Endodermal cell (in vitro differentiated cells): ENCODE measurements around the gene PEX6. TPM values are rescaled to one million over a fixed set of nuclear protein-coding genes. Genes with fewer than 3 reads are reported as not detected.
A peak's percentile ranks its signal among the peaks of the same experiment; 100 is the strongest.

Experiments
- DNase-seq: peaks from one replicate; pipeline ENCODE4 v3.0.0-alpha.2; 2017
- H3K27ac ChIP-seq: 2 replicates; pipeline ENCODE4 v1.5.1; 2013; ENCODE audit warnings: mild to moderate bottlenecking, low read depth, low read length, moderate library complexity
- H3K27me3 ChIP-seq: 2 replicates; pipeline ENCODE4 v1.6.1; 2013; ENCODE audit warnings: mild to moderate bottlenecking, low read length, moderate library complexity; ENCODE audit not compliant: insufficient read depth, control insufficient read depth, poor library complexity, severe bottlenecking
- H3K36me3 ChIP-seq: 2 replicates; pipeline ENCODE4 v1.7.0; 2013; ENCODE audit warnings: mild to moderate bottlenecking, low read length, moderate library complexity; ENCODE audit not compliant: control insufficient read depth, insufficient read depth
- H3K4me1 ChIP-seq: one replicate; pipeline ENCODE4 v1.7.0; 2013; ENCODE audit warnings: low read length; ENCODE audit not compliant: control insufficient read depth, insufficient read depth
- H3K4me3 ChIP-seq: 2 replicates; pipeline ENCODE4 v1.5.1; 2013; ENCODE audit warnings: mild to moderate bottlenecking, low read length, moderate library complexity
- H3K9ac ChIP-seq: 2 replicates; pipeline ENCODE4 v1.6.1; 2013; ENCODE audit warnings: mild to moderate bottlenecking, low read length, moderate library complexity; ENCODE audit not compliant: poor library complexity, severe bottlenecking; ENCODE audit errors: extremely low read depth
- H3K9me3 ChIP-seq: 2 replicates; pipeline ENCODE4 v1.6.1; 2013; ENCODE audit warnings: mild to moderate bottlenecking, low read length, moderate library complexity; ENCODE audit not compliant: control insufficient read depth
- H3K27ac Mint-ChIP-seq: 2 replicates; pipeline ENCODE4 v1.8.0; 2020; ENCODE audit warnings: mixed read lengths
- H3K27me3 Mint-ChIP-seq: 2 replicates; pipeline ENCODE4 v1.8.0; 2021; ENCODE audit warnings: mild to moderate bottlenecking, mixed read lengths; ENCODE audit not compliant: insufficient read depth
- H3K36me3 Mint-ChIP-seq: 2 replicates; pipeline ENCODE4 v1.8.0; 2020; ENCODE audit warnings: low read depth, mixed read lengths
- H3K4me1 Mint-ChIP-seq: 2 replicates; pipeline ENCODE4 v1.8.0; 2020; ENCODE audit warnings: mixed read lengths
- H3K4me3 Mint-ChIP-seq: 2 replicates; pipeline ENCODE4 v1.8.0; 2020; ENCODE audit warnings: mild to moderate bottlenecking, moderate library complexity, mixed read lengths
- H3K9me3 Mint-ChIP-seq: 2 replicates; pipeline ENCODE4 v1.8.0; 2020; ENCODE audit warnings: mild to moderate bottlenecking, mixed read lengths
- WGBS, 2 experiments: methylation state at CpG; one replicate each; pipeline versions ENCODE4 v1.1.5 to v1.1.7; 2013; ENCODE audit warnings: missing lambda C conversion rate in 2 of 2, mixed read lengths in 1 of 2; ENCODE audit not compliant: insufficient coverage in 1 of 2, insufficient read length in 1 of 2; 5-methylcytosine and 5-hydroxymethylcytosine counted together
- total RNA-seq, 2 donors: library from RNA; stranded (reverse); fragmentation: NEBNext Ultra II Directional in 1 of 2; extraction: Animal tissue kit (Norgen Biotek cat#: 25700) in 1 of 2; gene quantifications; 2 replicates in 1 of 2; 3 replicates in 1 of 2; pipeline ENCODE4 v1.2.1, GENCODE V29; 2021
- TF ChIP-seq, protein P1 (sequence below): fragments of 200-600 bp; sonication (generic); conservative IDR thresholded peaks from 2 replicates; pipeline ENCODE4 v1.5.0; 2021; ENCODE audit warnings: antibody characterized with exemption, mild to moderate bottlenecking

Gene PEX6
- total RNA-seq, 2 donors from 2014 or later: 17.2 to 21.4 TPM

DNA sequence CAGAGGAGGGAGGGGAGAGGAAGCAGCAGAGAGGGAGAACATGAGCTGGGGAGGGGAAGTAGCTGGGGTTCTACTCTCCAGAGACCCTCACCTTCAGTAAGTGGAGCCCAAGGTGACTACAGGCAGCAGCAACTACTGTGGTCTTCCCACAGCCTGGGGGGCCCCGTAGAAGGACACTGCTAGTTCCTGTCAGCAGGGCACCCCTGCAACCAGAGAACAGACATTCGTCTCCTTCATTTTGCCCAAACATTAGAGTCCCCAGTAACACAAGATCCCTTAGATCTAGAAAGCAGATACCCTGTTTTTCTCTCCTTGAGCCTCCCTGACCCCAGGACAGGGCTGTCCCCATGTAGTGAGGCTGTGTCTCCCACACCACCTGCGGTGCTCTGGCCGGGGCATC, 10.2 kb downstream of the PEX6 start:
- peaks cover 23% of the 10 kb centered on the region for H3K36me3 Mint-ChIP-seq
- no peaks in the 10 kb centered on the region for H3K27me3 Mint-ChIP-seq
- no peak for DNase-seq
- no peaks in the 10 kb centered on the region for H3K9me3 ChIP-seq
- TF ChIP-seq, protein P1, sequence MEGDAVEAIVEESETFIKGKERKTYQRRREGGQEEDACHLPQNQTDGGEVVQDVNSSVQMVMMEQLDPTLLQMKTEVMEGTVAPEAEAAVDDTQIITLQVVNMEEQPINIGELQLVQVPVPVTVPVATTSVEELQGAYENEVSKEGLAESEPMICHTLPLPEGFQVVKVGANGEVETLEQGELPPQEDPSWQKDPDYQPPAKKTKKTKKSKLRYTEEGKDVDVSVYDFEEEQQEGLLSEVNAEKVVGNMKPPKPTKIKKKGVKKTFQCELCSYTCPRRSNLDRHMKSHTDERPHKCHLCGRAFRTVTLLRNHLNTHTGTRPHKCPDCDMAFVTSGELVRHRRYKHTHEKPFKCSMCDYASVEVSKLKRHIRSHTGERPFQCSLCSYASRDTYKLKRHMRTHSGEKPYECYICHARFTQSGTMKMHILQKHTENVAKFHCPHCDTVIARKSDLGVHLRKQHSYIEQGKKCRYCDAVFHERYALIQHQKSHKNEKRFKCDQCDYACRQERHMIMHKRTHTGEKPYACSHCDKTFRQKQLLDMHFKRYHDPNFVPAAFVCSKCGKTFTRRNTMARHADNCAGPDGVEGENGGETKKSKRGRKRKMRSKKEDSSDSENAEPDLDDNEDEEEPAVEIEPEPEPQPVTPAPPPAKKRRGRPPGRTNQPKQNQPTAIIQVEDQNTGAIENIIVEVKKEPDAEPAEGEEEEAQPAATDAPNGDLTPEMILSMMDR: no peak
- H3K4me1 Mint-ChIP-seq: peaks cover 3% of the 10 kb centered on the region
- peak overlapping the region; percentile 64 for H3K27ac Mint-ChIP-seq
- no peak overlapping the region for H3K9ac ChIP-seq
- no peaks in the 10 kb centered on the region for H3K9me3 Mint-ChIP-seq
- no peaks in the 10 kb centered on the region for H3K4me1 ChIP-seq
- no peaks in the 10 kb centered on the region for H3K36me3 ChIP-seq
- H3K4me3 Mint-ChIP-seq: no peak overlapping the region
- no peaks in the 10 kb centered on the region for H3K27me3 ChIP-seq
- no peak overlapping the region for H3K27ac ChIP-seq
- 91 to 97% methylated on average over 3 to 4 of the region's 4 CpGs for WGBS, 2 experiments
- no peak overlapping the region for H3K4me3 ChIP-seq

DNA sequence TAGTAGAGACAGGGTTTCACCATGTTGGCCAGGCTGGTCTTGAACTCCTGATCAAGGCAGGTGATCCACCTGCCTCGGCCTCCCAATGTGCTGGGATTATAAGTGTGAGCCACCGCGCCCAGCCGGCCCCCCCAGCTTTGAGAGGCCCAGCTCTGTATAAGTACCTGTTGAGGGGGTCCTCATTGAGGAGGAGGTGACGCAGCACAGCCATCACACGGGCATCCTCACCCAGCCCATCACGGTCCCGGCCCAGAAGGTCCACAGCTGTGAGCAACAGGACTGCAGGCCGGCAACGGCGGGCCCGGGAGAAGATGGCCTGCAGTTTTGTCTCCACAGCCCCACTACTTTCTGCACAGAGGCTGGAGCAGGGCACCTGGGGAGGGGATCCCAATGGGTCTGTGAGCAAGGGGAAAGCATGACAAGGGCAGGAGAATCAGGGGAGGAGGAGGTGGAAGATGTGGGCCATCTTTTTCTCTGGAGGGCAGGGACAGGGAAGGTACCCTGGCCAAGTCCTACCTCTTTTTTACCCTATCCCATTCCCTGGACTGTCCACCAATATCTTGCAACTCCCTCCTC, 10.8 kb downstream of the PEX6 start:
- Histone ChIP-seq H3K4me1 (no peaks in the 10 kb centered on the region), H3K27me3 (no peaks in the 10 kb centered on the region), H3K4me3 (no peak overlapping the region), H3K27ac (no peak overlapping the region), H3K9me3 (no peaks in the 10 kb centered on the region), H3K9ac (no peak overlapping the region), H3K36me3 (no peaks in the 10 kb centered on the region)
- DNase-seq: no peak
- WGBS, 2 experiments: 96 to 98% methylated on average over 7 to 12 of the region's 12 CpGs
- Mint-ChIP-seq H3K4me1 (peaks cover 3% of the 10 kb centered on the region), H3K27ac (no peak overlapping the region), H3K4me3 (no peak overlapping the region), H3K36me3 (peaks cover 22% of the 10 kb centered on the region), H3K27me3 (no peaks in the 10 kb centered on the region), H3K9me3 (no peaks in the 10 kb centered on the region)
- TF ChIP-seq, protein P1: no peak

DNA sequence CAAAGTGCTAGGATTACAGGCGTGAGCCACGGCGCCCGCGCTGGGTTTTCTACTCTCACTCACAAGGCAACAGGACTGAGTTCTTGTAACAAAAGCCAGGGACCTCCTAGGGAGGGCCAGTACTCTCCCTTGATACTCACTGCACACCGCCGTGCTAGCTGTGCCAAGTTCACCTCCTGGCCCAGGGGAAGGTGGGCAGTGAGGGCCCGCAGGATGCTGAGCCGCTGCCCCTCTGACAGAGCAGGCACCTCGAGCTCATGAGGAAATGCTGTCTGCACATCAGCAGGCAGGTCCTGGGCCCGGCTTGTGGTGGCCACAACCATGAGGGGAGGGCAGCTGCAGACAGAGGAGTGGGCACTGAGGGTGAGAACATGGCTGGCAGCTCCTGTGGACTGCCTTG, 11.8 kb downstream of the PEX6 start:
- Histone ChIP-seq H3K27me3 (no peaks in the 10 kb centered on the region), H3K4me1 (no peaks in the 10 kb centered on the region), H3K4me3 (no peak overlapping the region), H3K36me3 (no peaks in the 10 kb centered on the region), H3K27ac (no peak overlapping the region), H3K9ac (no peak overlapping the region), H3K9me3 (no peaks in the 10 kb centered on the region)
- 89 to 93% methylated on average over 9 to 11 of the region's 11 CpGs for WGBS, 2 experiments
- Mint-ChIP-seq H3K27me3 (peaks cover under 1% of the 10 kb centered on the region), H3K4me1 (peaks cover 3% of the 10 kb centered on the region), H3K4me3 (no peak overlapping the region), H3K36me3 (peaks cover 27% of the 10 kb centered on the region), H3K9me3 (no peaks in the 10 kb centered on the region), H3K27ac (no peak overlapping the region)
- no peak for DNase-seq
- TF ChIP-seq, protein P1: no peak
